Endothelial cell (in vitro differentiated cells): ENCODE data around the gene TMED4. TPM values are rescaled to one million over a fixed set of nuclear protein-coding genes. Genes with fewer than 3 reads are reported as not detected.

Source experiments
- DNase-seq: peaks from one replicate; pipeline ENCODE4 v3.0.0; 2021; ENCODE audit warnings: low spot score
- H3K27ac Mint-ChIP-seq: one replicate; pipeline ENCODE4 v1.8.0; 2021; ENCODE audit warnings: mixed read lengths, inconsistent platforms; ENCODE audit not compliant: unreplicated experiment
- H3K27me3 Mint-ChIP-seq: one replicate; pipeline ENCODE4 v1.8.0; 2021; ENCODE audit warnings: mild to moderate bottlenecking, moderate library complexity, mixed read lengths, inconsistent platforms; ENCODE audit not compliant: unreplicated experiment
- H3K36me3 Mint-ChIP-seq: one replicate; pipeline ENCODE4 v1.8.0; 2021; ENCODE audit warnings: mild to moderate bottlenecking, low read depth, mixed read lengths, inconsistent platforms; ENCODE audit not compliant: unreplicated experiment
- H3K4me1 Mint-ChIP-seq: one replicate; pipeline ENCODE4 v1.8.0; 2021; ENCODE audit warnings: mild to moderate bottlenecking, mixed read lengths, inconsistent platforms; ENCODE audit not compliant: unreplicated experiment
- H3K4me3 Mint-ChIP-seq: one replicate; pipeline ENCODE4 v1.8.0; 2021; ENCODE audit warnings: mild to moderate bottlenecking, mixed read lengths, inconsistent platforms; ENCODE audit not compliant: unreplicated experiment
- H3K9me3 Mint-ChIP-seq: one replicate; pipeline ENCODE4 v1.8.0; 2021; ENCODE audit warnings: mixed read lengths, inconsistent platforms; ENCODE audit not compliant: unreplicated experiment
- CTCF ChIP-seq: fragments of 200-600 bp; sonication (generic); IDR thresholded peaks from one replicate; pipeline ENCODE4 v1.5.0; 2021; ENCODE audit warnings: antibody characterized with exemption; ENCODE audit not compliant: unreplicated experiment
- total RNA-seq: library from RNA; stranded (reverse); fragmentation: NEBNext Ultra II Directional; extraction: Animal tissue kit (Norgen Biotek cat#: 25700); gene quantifications from one replicate; pipeline ENCODE4 v1.2.1, GENCODE V29; 2021; ENCODE audit not compliant: unreplicated experiment

TMED4 gene
- total RNA-seq, 1 donor from 2014 or later, result 79.4 TPM

GRCh38 chr7:44549457-44549856, 32.6 kb downstream of the TMED4 start:
- Mint-ChIP-seq H3K27ac (no peak overlapping the region), H3K27me3 (peaks cover 2% of the 10 kb centered on the region), H3K9me3 (no peaks in the 10 kb centered on the region), H3K36me3 (no peaks in the 10 kb centered on the region), H3K4me3 (no peak overlapping the region), H3K4me1 (peaks cover 21% of the 10 kb centered on the region)
- TF ChIP-seq CTCF, result no peak
- DNase-seq, result no peak

GRCh38 chr7:44548893-44549292, 33.1 kb downstream of the TMED4 start:
- no peaks in the 10 kb centered on the region for H3K36me3 Mint-ChIP-seq
- TF ChIP-seq CTCF, result no peak

GRCh38 chr7:44547536-44548231, 34.3 kb downstream of the TMED4 start:
- peaks cover 7% of the 10 kb centered on the region for H3K27me3 Mint-ChIP-seq
- peaks cover 21% of the 10 kb centered on the region for H3K4me1 Mint-ChIP-seq
- peak overlapping the region; percentile 90 for H3K27ac Mint-ChIP-seq
- no peaks in the 10 kb centered on the region for H3K9me3 Mint-ChIP-seq
- no peak overlapping the region for H3K4me3 Mint-ChIP-seq
- no peak for TF ChIP-seq CTCF
- no peak for DNase-seq
- no peaks in the 10 kb centered on the region for H3K36me3 Mint-ChIP-seq

More at GRCh38 chr7:44548893-44549292, 33.1 kb downstream of the TMED4 start:
- peaks cover 2% of the 10 kb centered on the region for H3K27me3 Mint-ChIP-seq
- H3K9me3 Mint-ChIP-seq, result no peaks in the 10 kb centered on the region
- H3K4me1 Mint-ChIP-seq, result peaks cover 21% of the 10 kb centered on the region
- H3K27ac Mint-ChIP-seq, result no peak overlapping the region
- DNase-seq, result no peak
- no peak overlapping the region for H3K4me3 Mint-ChIP-seq

GRCh38 chr7:44541876-44542610, 40.0 kb downstream of the TMED4 start:
- Mint-ChIP-seq H3K36me3 (no peaks in the 10 kb centered on the region), H3K4me1 (peaks cover 4% of the 10 kb centered on the region), H3K27me3 (peaks cover 11% of the 10 kb centered on the region), H3K4me3 (no peak overlapping the region), H3K27ac (no peak overlapping the region), H3K9me3 (no peaks in the 10 kb centered on the region)
- TF ChIP-seq CTCF, result no peak
- DNase-seq, result no peak
